ENCODE measurements around the gene CHTF18. TPM values are rescaled to one million over a fixed set of nuclear protein-coding genes. Genes with fewer than 3 reads are reported as not detected.

The CHTF18 gene
- total and polyA plus RNA-seq, 10 of the 15 experiments (the other 5 are each of a cell fraction or from before 2014, with no cell fraction given): 1.6 to 87.8 (median 19.4) TPM

DNA sequence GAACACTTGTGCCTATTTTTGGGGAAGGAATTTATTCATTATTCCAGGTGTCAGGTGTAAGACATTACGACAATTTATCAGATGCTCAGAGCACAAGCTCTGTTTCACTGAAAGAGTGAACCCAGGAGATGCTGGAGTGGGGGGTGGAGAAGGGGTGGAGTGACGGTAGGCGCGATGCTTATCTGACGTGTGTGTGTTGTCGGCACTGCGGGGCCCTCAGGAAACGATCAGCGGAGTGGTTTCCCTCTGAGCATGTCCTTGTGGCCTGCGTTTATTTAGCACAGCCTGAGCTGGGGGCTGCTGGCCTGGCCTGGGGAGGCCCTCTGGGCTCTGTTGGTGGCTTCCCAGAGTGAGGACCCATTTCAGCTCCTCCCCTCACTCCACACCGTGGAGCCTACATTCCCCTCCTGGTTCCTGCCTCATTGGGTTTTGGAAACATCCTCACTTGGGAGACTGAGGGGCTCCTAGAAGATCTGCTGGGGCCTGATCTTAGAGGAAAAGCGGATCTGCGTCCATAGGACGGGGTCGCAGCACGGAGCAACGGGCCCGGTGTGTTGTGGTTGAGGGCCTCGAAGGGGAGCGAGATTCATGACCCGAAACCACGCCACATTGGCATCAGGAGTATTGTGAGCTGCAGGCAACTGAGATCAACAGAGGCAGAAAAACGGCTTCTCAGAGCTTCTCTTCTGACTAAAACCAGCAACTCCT lies 31.1 kb downstream of the CHTF18 start:
- no peak overlapping the region for H3K27ac ChIP-seq (ENCODE audit: control insufficient read depth, insufficient read depth)
- BruUV-seq (replicated peaks): no TSS peak
- 5% methylated on average over 23 of the region's 23 CpGs for WGBS (ENCODE audit: insufficient coverage, insufficient replicate concordance, low lambda C conversion rate, missing lambda C conversion rate)
- in situ Hi-C loops (cut with MboI) (no loop called here), intact Hi-C loops (cut with micrococcal nuclease; ENCODE audit: unreplicated experiment) (no loop called here)
- H2AFZ ChIP-seq (ENCODE audit: control insufficient read depth, low read depth, low read length): no peak overlapping the region
- H3K79me2 ChIP-seq (ENCODE audit: control insufficient read depth, insufficient read depth, low read length): no peaks in the 10 kb centered on the region
- no peak for FAIRE-seq
- RAD21 ChIA-PET (ENCODE audit: unreplicated experiment): no interaction called here
- ATAC-seq: no peak
- DNase-seq (ENCODE audit: low read depth, low spot score): no peak
- H3K9me3 ChIP-seq (replicated peaks; ENCODE audit: control insufficient read depth, insufficient read depth, low read length): no peaks in the 10 kb centered on the region; the same call in 2 of the 3 replicates
- H3K9ac ChIP-seq (ENCODE audit: control insufficient read depth, insufficient read depth, low read length): no peak overlapping the region
- POLR2A ChIA-PET: no interaction called here
- no peaks in the 10 kb centered on the region; a peak in 1 of 4 replicates for H3K27me3 ChIP-seq (replicated peaks in 1 of 2; ENCODE audit: control insufficient read depth in 2 of 2, insufficient read depth in 2 of 2, low read length in 1 of 2)
- CTCF ChIA-PET: no interaction called here
- no peaks in the 10 kb centered on the region for H4K20me1 ChIP-seq (ENCODE audit: control insufficient read depth, insufficient read depth)
- SMC1A ChIA-PET (ENCODE audit: uncharacterized antibody, unreplicated experiment): interaction anchor here (0.6 kb wide), 1 partner anchor 81 kb away, joined by 3 read pairs; no protein-coding TSS in a partner anchor
- H3K4me3 ChIP-seq: no peak overlapping the region
- no peaks in the 10 kb centered on the region for H3K4me1 ChIP-seq (ENCODE audit: control insufficient read depth, insufficient read depth, low read length)
- no peak overlapping the region for H3K4me2 ChIP-seq (ENCODE audit: control insufficient read depth, insufficient read depth)
- no peaks in the 10 kb centered on the region for H3K36me3 ChIP-seq (ENCODE audit: control insufficient read depth in 2 of 2, insufficient read depth in 2 of 2, low read length in 1 of 2)
- TF ChIP-seq HSF1 (IDR thresholded peaks at IDR 0.05; ENCODE audit: low read depth, low read length): no peak
- no peak for TF ChIP-seq E4F1 (IDR thresholded peaks at IDR 0.05; ENCODE audit: borderline replicate concordance, partially characterized antibody)
- TF ChIP-seq SPI1 (IDR thresholded peaks at IDR 0.05; ENCODE audit: borderline replicate concordance, insufficient read depth, low read depth, low read length): no peak
- no peak for TF ChIP-seq FOXK2 (IDR thresholded peaks at IDR 0.05)
- TF ChIP-seq MYB (IDR thresholded peaks at IDR 0.05; ENCODE audit: borderline replicate concordance, low read depth, low read length): no peak
- TF ChIP-seq, protein P1, sequence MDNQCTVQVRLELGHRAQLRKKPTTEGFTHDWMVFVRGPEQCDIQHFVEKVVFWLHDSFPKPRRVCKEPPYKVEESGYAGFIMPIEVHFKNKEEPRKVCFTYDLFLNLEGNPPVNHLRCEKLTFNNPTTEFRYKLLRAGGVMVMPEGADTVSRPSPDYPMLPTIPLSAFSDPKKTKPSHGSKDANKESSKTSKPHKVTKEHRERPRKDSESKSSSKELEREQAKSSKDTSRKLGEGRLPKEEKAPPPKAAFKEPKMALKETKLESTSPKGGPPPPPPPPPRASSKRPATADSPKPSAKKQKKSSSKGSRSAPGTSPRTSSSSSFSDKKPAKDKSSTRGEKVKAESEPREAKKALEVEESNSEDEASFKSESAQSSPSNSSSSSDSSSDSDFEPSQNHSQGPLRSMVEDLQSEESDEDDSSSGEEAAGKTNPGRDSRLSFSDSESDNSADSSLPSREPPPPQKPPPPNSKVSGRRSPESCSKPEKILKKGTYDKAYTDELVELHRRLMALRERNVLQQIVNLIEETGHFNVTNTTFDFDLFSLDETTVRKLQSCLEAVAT (IDR thresholded peaks at IDR 0.05): no peak
- TF ChIP-seq BCL11A (IDR thresholded peaks at IDR 0.05; ENCODE audit: low read depth, low read length): no peak
- TF ChIP-seq EGR1 (IDR thresholded peaks at IDR 0.05; ENCODE audit: borderline replicate concordance in 1 of 2, low read depth in 2 of 2, low read length in 2 of 2): no peak
- TF ChIP-seq MEF2B (IDR thresholded peaks at IDR 0.05; ENCODE audit: partially characterized antibody, poor library complexity, severe bottlenecking): no peak
- TF ChIP-seq NRF1 (conservative IDR thresholded peaks at IDR 0.05; ENCODE audit: low read depth, low read length): no peak
- no peak for TF ChIP-seq ZBED1 (IDR thresholded peaks at IDR 0.05; ENCODE audit: borderline replicate concordance)
- TF ChIP-seq SMAD1 (IDR thresholded peaks at IDR 0.05; ENCODE audit: low read depth, partially characterized antibody): no peak
- TF ChIP-seq SP1 (IDR thresholded peaks at IDR 0.05; ENCODE audit: low read depth, low read length): no peak
- no peak for TF ChIP-seq TCF12 (IDR thresholded peaks at IDR 0.05; ENCODE audit: low read depth, low read length)
- TF ChIP-seq, protein P2, sequence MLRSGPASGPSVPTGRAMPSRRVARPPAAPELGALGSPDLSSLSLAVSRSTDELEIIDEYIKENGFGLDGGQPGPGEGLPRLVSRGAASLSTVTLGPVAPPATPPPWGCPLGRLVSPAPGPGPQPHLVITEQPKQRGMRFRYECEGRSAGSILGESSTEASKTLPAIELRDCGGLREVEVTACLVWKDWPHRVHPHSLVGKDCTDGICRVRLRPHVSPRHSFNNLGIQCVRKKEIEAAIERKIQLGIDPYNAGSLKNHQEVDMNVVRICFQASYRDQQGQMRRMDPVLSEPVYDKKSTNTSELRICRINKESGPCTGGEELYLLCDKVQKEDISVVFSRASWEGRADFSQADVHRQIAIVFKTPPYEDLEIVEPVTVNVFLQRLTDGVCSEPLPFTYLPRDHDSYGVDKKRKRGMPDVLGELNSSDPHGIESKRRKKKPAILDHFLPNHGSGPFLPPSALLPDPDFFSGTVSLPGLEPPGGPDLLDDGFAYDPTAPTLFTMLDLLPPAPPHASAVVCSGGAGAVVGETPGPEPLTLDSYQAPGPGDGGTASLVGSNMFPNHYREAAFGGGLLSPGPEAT (IDR thresholded peaks at IDR 0.05; ENCODE audit: low read depth): no peak
- no peak for TF ChIP-seq NFYB (IDR thresholded peaks at IDR 0.05; ENCODE audit: insufficient read depth, low read depth, low read length)
- TF ChIP-seq TAF1 (IDR thresholded peaks at IDR 0.05; ENCODE audit: borderline replicate concordance, low read depth, low read length): no peak

Data from GM12878 (cell line).